Measurements from ENCODE around the gene SKAP2.
A peak's percentile ranks its signal among the peaks of the same experiment; 100 is the strongest.

SKAP2 gene

DNA sequence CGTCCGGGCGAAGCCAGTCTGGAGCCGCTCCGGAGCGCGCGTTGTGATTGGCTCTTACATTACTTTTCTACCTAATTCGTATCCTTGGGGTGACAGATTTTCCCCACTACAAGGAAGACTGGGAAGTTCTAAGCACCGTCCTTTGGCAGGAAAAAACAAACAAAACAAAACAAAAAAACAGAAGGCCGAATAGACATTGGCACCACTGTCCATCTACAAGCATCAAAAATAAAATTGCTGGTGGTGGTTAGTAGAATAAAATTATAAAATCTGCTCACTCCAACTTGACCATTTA, 651 bp upstream of the SKAP2 start:
- H3K4me3 ChIP-seq (ENCODE audit: control insufficient read depth, low read depth, low read length): peak overlapping the region; percentile 98
- TF ChIP-seq, protein P1, sequence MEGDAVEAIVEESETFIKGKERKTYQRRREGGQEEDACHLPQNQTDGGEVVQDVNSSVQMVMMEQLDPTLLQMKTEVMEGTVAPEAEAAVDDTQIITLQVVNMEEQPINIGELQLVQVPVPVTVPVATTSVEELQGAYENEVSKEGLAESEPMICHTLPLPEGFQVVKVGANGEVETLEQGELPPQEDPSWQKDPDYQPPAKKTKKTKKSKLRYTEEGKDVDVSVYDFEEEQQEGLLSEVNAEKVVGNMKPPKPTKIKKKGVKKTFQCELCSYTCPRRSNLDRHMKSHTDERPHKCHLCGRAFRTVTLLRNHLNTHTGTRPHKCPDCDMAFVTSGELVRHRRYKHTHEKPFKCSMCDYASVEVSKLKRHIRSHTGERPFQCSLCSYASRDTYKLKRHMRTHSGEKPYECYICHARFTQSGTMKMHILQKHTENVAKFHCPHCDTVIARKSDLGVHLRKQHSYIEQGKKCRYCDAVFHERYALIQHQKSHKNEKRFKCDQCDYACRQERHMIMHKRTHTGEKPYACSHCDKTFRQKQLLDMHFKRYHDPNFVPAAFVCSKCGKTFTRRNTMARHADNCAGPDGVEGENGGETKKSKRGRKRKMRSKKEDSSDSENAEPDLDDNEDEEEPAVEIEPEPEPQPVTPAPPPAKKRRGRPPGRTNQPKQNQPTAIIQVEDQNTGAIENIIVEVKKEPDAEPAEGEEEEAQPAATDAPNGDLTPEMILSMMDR (IDR thresholded peaks at IDR 0.05; ENCODE audit: control insufficient read depth, insufficient read depth, low read depth, low read length, missing control alignments): no peak
- no peak for DNase-seq (ENCODE audit: low read depth)

DNA sequence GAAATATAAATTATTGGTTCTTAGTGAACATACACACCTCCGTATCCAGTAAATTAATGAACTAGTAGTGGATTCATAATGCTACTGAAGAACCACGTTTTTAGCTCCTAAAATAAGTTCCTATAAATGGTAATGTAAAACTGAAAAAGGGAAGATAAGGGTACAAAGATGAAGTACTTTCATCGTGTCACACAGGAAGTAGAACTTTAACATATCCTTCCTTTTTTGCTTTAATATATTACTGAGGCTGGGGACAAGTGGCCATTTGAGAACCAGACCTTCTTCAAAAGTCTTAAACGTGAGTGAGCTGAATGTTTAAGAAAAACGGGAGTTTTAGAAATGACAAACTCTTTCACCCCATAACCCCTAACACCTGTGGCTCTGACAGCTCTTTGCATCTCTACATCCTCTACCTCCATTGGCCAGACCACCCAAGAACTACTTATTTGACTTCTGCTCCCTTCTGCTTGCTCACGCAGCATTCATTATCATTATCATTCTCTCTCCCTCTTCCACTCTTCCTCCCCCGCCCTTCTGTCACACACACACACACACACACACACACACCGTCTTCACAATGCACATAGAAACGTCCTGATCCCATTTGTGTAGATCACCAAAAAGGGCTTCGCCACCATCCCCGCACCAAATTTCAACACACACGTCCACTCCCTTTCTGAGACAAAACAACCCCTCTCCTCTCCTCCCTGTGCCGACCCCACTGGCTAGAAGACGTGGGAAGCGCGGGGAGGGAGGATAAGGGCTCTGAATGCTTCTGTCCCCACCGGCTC, 677 bp downstream of the SKAP2 start:
- TF ChIP-seq, protein P1 (IDR thresholded peaks at IDR 0.05; ENCODE audit: control insufficient read depth, insufficient read depth, low read depth, low read length, missing control alignments): no peak
- peak overlapping the region; percentile 98 for H3K4me3 ChIP-seq (ENCODE audit: control insufficient read depth, low read depth, low read length)
- DNase-seq (ENCODE audit: low read depth): no peak

DNA sequence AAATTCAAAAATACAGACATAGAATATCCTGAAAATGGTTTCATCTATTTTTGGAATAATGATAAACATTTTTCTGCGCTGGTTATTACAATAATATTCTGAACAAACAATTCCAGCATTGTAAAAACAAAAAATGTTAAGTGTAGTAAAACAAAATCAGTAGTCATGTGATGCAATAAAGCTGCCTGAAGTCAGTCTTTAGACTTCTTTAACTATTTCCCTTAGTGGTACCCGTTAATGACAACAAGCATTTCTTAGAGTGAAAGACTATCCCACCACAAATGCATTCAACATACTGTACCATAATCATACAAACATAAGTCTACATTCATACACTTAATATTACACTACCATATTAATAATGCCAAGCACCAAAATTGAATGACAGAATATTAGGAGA, 1.6 kb downstream of the SKAP2 start:
- H3K4me3 ChIP-seq (ENCODE audit: control insufficient read depth, low read depth, low read length): no peak overlapping the region
- no peak for DNase-seq (ENCODE audit: low read depth)
- TF ChIP-seq, protein P1 (IDR thresholded peaks at IDR 0.05; ENCODE audit: control insufficient read depth, insufficient read depth, low read depth, low read length, missing control alignments): no peak

DNA sequence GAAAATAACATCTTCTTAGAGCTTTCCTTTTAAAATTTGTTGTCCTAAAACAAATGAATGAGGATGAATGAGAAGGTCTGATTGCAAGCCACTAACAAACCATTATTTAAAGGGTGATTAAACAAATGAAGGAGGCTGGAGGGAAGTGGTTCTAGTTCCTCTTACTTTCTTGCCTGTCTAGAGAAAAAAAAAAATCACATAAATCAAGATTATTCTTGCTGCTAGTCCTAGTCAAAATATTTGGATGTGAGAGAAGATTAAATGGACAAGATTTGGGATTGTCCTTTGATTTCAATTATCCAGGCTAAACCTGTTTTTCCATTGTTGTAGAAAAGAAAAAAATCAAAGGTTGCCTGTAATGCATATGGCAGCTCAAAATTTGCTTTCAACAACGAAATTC, 3.3 kb downstream of the SKAP2 start:
- no peak for DNase-seq (ENCODE audit: low read depth)
- TF ChIP-seq, protein P1 (IDR thresholded peaks at IDR 0.05; ENCODE audit: control insufficient read depth, insufficient read depth, low read depth, low read length, missing control alignments): no peak
- H3K4me3 ChIP-seq (ENCODE audit: control insufficient read depth, low read depth, low read length): no peak overlapping the region

DNA sequence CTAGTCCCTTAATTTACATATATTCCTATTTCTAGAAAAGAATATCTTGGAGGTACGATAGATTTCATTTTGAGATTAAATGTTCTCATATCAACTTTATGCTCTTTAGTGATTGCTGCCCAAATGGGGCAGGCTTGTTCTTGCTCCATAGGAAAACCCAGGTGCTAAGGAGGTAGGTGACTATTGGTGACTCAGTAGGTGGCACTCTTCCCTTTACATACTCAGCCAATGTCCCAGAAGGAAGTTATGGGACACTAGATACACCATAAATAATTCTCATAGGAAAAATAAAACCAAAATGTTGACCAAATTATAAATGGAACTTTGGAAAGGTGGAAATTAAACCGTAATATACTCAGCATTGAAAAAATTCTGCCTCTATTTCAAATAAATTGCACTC, 4.0 kb downstream of the SKAP2 start:
- TF ChIP-seq, protein P1 (IDR thresholded peaks at IDR 0.05; ENCODE audit: control insufficient read depth, insufficient read depth, low read depth, low read length, missing control alignments): peak; percentile 4
- no peak overlapping the region for H3K4me3 ChIP-seq (ENCODE audit: control insufficient read depth, low read depth, low read length)
- no peak for DNase-seq (ENCODE audit: low read depth)

DNA sequence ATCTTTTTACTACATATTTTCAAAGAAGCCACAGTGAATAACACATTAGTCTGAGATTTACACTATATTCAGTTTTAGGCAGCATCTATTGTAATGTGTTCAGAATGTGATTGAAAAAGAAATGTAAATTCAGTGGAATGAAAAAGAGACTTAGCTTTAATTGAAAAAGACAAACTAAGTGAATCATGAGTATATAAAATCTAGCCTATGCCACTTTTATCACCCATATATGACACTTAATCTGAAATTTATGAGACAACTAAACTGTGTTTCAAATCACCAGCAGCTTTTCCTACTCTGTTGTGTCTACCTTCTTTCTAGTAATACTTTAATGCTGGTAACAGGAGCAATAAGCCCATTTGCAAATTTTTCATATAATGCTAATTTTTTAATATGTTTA, 4.7 kb downstream of the SKAP2 start:
- TF ChIP-seq, protein P1 (IDR thresholded peaks at IDR 0.05; ENCODE audit: control insufficient read depth, insufficient read depth, low read depth, low read length, missing control alignments): no peak

More for the DNA sequence above, 4.7 kb downstream of the SKAP2 start:
- no peak for DNase-seq (ENCODE audit: low read depth)
- no peak overlapping the region for H3K4me3 ChIP-seq (ENCODE audit: control insufficient read depth, low read depth, low read length)
